Brain pericyte (primary cell): ENCODE measurements around the gene PAM.
"Not testable (repeated sequence)": the region's sequence is repeated elsewhere in the genome, so short reads cannot be mapped to it uniquely, and the experiment has no call there.

Source experiments
- DNase-seq: peaks from one replicate; pipeline ENCODE4 v3.0.0-alpha.2; 2012; ENCODE audit warnings: low read depth, low spot score

Gene PAM

GRCh38 chr5:102901424-102902134 is 146.5 kb downstream of the PAM start:
- no peak for DNase-seq

- no peak for DNase-seq
These were observed 147.0 kb downstream of the PAM start for GRCh38 chr5:102902135-102902448.

DNA sequence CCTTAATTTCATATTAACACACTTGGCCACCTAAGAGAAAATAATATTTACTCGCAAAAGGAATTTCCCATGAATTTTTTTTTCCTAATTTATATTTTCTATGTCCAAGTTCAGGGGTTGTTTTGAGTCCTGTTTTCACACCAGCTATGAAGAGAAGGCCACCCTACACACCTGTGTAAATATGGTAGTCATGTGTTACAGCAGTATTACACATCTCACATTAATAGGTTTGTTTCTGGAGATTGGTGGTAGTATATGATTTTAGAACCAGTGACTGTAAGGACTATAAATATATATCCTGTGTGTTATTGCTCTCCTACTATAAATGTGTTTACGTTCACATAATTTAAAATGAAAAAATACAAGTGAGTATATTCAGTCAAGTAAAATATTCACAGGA is 147.5 kb downstream of the PAM start:
- no peak for DNase-seq

DNA sequence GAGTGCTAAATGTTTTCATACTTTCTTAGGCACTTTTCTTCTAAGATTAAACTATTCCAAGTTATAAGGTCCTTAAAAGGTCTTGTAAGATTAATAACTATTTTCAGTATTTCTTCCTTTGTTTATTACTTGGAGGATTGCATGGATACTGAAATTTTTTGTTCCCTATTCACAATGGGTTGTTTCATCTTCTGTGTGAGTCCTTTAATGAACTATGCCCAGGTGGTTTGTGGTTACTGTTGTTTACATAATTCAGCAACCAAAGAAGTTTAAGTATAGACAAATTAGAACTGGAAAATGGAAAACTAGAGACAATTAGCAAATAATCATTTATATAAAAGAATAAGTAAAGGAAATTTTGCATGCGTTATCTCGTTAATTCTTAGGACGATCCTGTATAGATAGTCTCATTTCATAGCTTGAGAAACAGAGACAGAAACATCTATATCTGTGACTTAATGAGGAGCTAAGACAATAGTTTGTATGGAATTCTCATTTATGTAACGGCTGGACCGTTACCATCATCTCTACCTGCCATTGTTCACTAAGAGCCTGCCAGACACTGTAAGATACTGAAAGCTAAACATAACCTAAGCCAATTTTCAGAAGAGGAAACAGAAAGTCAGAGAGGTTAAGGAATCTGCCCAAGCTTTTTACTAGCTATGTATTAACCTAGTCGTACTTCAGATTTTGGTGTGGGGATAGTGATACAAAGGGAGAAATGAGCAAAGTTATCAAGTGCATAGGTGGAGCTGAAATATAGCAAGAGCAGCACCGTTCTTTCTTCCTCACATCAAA is 148.2 kb downstream of the PAM start:
- DNase-seq: no peak

- no peak for DNase-seq
These were observed 150.0 kb downstream of the PAM start for GRCh38 chr5:102905056-102905455.

- not testable (repeated sequence) for DNase-seq
These were observed 152.0 kb downstream of the PAM start for GRCh38 chr5:102907099-102907498.

GRCh38 chr5:102910240-102911226 is 155.4 kb downstream of the PAM start:
- DNase-seq: no peak

DNA sequence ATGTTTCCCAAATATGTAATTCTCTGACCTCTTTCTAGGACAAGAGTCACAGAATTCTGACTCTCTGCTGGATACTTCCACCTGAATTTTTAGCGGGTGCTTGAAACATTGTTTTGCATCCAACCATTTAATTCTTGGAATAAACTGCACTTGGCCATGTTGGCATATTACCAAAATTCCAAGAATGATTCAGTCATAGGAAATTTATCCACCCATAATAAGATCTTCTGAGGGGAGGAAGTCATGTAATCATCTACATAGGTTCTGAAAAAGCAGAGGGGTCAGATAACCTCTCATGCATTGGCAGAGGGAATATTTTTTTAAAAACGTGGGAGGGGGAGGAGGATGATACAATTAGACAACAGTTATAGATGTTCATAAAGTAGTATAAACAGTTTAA is 156.9 kb downstream of the PAM start:
- no peak for DNase-seq

GRCh38 chr5:102916109-102916508 is 161.0 kb downstream of the PAM start:
- DNase-seq: no peak

DNA sequence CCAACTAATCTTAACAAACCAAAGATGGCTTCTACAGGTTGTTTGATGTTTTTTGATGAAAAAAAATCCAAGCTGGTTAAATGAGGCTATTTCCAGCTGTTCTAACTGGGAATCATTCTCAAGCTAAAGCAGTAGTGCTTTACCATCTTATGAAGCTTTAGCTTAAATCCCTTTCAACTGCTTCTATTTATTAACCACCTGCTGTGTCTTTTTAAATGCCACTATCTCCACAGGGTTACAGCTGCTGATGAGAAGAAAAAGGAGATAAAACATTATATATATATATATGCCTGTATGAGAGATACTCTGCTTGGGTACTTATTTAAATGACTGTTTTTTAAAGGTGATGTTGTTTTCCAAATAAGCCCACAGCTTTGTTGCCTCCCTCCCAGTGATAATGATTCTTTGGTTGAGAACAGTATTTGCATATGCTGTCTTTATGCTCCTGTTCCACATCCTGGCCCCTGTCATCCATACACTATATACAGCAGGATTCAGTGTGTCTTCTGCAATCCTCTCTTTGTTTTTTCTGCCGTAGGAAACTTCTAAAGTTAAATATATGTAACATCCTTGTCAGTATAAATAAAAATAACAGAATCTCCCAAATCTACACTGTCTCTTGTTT is 164.0 kb downstream of the PAM start:
- DNase-seq: no peak

DNA sequence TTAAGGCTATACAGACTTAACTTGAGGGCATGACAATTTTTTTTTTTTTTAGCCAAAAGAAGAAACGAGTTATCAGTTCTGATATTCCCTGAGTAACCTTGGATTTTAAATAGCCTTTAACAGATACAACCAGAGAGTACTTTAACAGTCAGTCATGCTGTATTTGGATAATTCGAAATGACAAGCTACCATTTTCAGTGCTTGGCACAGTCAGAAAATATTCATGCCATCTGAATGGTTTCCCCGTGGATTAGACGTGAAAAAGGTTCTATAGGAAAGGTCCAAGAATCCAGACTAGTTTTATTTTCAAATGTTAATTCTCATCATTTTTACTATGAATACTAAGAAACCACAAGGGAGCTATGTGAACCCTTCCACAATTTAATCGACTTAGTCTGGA is 165.7 kb downstream of the PAM start:
- no peak for DNase-seq

GRCh38 chr5:102921341-102922044 is 166.4 kb downstream of the PAM start:
- DNase-seq: no peak

- DNase-seq: no peak
These were observed 167.1 kb downstream of the PAM start for GRCh38 chr5:102922111-102922720.

- DNase-seq: no peak
These were observed 167.8 kb downstream of the PAM start for GRCh38 chr5:102922799-102923477.

- no peak for DNase-seq
These were observed 169.9 kb downstream of the PAM start for GRCh38 chr5:102924963-102925362.

GRCh38 chr5:102927007-102927406 is 171.9 kb downstream of the PAM start:
- no peak for DNase-seq

GRCh38 chr5:102930244-102930643 is 175.1 kb downstream of the PAM start:
- DNase-seq: no peak

GRCh38 chr5:102931085-102931725 is 176.1 kb downstream of the PAM start:
- no peak for DNase-seq

DNA sequence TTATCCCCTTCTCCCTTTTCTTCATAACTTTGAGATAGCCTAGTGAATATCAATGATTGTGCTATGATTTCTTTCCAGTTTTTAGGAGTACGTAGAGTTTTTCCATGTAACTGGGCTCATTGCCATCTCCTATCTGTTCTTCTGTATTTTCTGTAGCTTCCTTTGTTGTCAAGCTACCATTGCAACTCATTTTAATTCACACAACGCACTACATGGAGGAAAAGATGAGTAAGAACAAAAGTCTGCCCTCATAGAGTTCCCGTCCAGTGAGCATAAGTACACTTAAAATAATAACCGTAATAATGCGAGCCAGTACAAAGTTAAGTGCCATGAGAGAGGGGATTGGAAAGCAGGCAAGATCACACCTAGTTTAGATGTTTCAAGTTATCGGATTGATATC is 177.7 kb downstream of the PAM start:
- DNase-seq: no peak

GRCh38 chr5:102933316-102933715 is 178.2 kb downstream of the PAM start:
- no peak for DNase-seq
